ENCODE results near the gene PRDM12. TPM values are rescaled to one million over a fixed set of nuclear protein-coding genes. Genes with fewer than 3 reads are reported as not detected.

Gene PRDM12
- total RNA-seq, 1 experiment from 2014 or later = 0.34 TPM

DNA sequence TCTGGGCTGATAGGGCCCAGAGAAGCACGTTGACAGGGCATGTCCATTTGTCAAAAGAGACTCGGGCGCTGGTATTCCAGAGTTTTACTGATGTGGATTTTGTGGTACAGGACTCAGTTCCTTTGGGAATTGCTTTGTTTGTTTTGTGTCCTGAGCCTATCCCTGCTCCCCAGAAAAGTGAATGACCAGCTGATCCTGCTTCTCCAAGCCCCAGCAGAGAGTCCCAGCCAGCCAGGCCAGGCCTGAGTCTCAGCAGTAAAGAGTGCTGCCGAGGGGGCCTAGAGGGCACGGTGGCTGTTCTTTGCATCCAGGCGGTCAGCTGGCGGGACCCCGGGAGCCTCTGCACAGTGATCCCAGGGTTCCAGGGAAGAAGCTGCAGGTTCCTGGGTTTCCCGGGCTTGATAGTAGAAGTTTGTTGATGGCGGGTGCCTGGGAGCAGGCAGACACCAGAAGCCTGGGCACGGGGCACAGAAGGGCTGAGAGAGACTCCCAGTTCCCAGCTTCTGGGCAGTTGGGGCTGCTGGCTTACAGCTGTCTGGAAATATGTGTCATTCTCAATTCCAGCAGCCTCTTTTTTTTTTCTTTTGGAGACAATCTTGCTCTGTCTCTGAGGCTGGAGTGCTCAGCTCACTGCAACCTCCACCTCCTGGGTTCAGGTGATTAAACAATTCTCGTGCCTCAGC, 8.7 kb downstream of the PRDM12 start:
- Mint-ChIP-seq H3K4me3 (ENCODE audit: unreplicated experiment) (no peak overlapping the region), H3K27me3 (ENCODE audit: insufficient read depth, unreplicated experiment) (peaks cover 2% of the 10 kb centered on the region), H3K9me3 (ENCODE audit: unreplicated experiment) (no peaks in the 10 kb centered on the region)

DNA sequence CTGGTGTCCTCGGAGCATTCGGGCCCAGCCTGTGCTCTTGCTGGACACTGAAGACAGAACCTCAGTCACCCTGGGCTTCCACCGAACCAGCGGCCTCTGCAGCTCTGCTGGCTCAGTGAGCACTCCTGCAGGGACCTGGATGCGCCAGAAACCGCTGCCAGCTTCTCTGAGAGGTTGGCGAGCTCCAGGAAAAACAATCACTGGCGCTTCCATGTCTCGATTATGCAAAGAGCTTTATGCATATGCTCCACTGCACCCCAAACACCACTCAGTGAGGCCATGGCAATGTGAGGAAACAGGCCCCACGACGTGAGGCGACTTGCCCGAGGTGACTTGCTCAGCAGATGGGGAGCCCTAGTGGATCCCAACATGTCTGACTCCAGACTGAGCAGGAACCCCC, 11.0 kb downstream of the PRDM12 start:
- ChIA-PET CTCF (interaction anchor here (0.6 kb wide), 1 partner anchor 71 kb away, joined by 3 read pairs; no protein-coding TSS in a partner anchor), POLR2A (no interaction called here)
- Mint-ChIP-seq H3K9me3 (ENCODE audit: unreplicated experiment) (no peaks in the 10 kb centered on the region), H3K4me1 (ENCODE audit: low read depth, unreplicated experiment) (no peaks in the 10 kb centered on the region), H3K4me3 (ENCODE audit: unreplicated experiment) (no peak overlapping the region), H3K27me3 (ENCODE audit: insufficient read depth, unreplicated experiment) (peaks cover 5% of the 10 kb centered on the region), H3K27ac (ENCODE audit: unreplicated experiment) (no peak overlapping the region), H3K36me3 (ENCODE audit: insufficient read depth, unreplicated experiment) (no peaks in the 10 kb centered on the region)
- intact Hi-C loops (cut with micrococcal nuclease; ENCODE audit: unreplicated experiment) = no loop called here
- TF ChIP-seq CTCF (IDR thresholded peaks at IDR 0.05; ENCODE audit: insufficient read depth in 1 of 2, low read depth in 1 of 2, low read length in 1 of 2, severe bottlenecking in 1 of 2, unreplicated experiment in 1 of 2) = no peak
- no peaks in the 10 kb centered on the region for H3K36me3 ChIP-seq (ENCODE audit: control insufficient read depth, insufficient read depth, low read length)
- H3K9me3 ChIP-seq = no peaks in the 10 kb centered on the region
- no peaks in the 10 kb centered on the region for H3K27me3 ChIP-seq (replicated peaks; ENCODE audit: control insufficient read depth, insufficient read depth, low read length)
- no peak overlapping the region for H3K4me3 ChIP-seq (ENCODE audit: low read depth, low read length)
- no peak for DNase-seq
- no peaks in the 10 kb centered on the region for H3K4me1 ChIP-seq
- no TSS peak for BruUV-seq (replicated peaks)

More for the DNA sequence above, 8.7 kb downstream of the PRDM12 start:
- no peaks in the 10 kb centered on the region for H3K36me3 ChIP-seq (ENCODE audit: control insufficient read depth, insufficient read depth, low read length)
- ChIA-PET CTCF (no interaction called here), POLR2A (no interaction called here)
- intact Hi-C loops (cut with micrococcal nuclease; ENCODE audit: unreplicated experiment) = no loop called here
- no peaks in the 10 kb centered on the region for H3K9me3 ChIP-seq
- H3K4me1 Mint-ChIP-seq (ENCODE audit: low read depth, unreplicated experiment) = no peaks in the 10 kb centered on the region
- H3K27me3 ChIP-seq (replicated peaks; ENCODE audit: control insufficient read depth, insufficient read depth, low read length) = no peaks in the 10 kb centered on the region; the same call in none of the 2 replicates
- no peak overlapping the region for H3K27ac Mint-ChIP-seq (ENCODE audit: unreplicated experiment)
- no peaks in the 10 kb centered on the region for H3K4me1 ChIP-seq
- no peak for DNase-seq
- no peaks in the 10 kb centered on the region for H3K36me3 Mint-ChIP-seq (ENCODE audit: insufficient read depth, unreplicated experiment)
- no peak overlapping the region for H3K4me3 ChIP-seq (ENCODE audit: low read depth, low read length)
- no TSS peak for BruUV-seq (replicated peaks)
- no peak for TF ChIP-seq CTCF (IDR thresholded peaks at IDR 0.05; ENCODE audit: insufficient read depth in 1 of 2, low read depth in 1 of 2, low read length in 1 of 2, severe bottlenecking in 1 of 2, unreplicated experiment in 1 of 2)

DNA sequence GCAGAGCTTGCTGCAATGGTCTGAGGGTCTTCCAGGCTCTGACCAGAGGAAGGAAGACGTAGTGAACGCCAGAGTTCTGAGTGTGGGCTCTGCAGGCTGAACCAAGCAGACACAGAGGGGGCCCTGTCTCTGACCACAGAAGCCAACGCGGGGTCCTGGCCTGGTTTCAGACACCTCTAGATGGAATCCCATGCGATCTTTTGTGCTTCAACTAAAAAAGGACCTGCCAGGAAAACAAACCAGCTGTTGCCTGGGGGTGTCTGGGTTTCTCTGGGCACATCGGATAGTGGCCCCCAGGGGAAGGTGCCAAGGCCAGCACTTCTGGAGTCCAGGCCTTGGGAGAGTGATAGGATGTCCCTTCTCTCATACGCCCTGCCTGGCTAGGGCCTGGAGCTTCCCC, 12.9 kb downstream of the PRDM12 start:
- CTCF ChIA-PET = no interaction called here

More for the DNA sequence above, 12.9 kb downstream of the PRDM12 start:
- no peak for DNase-seq
- no peaks in the 10 kb centered on the region for H3K36me3 ChIP-seq (ENCODE audit: control insufficient read depth, insufficient read depth, low read length)
- intact Hi-C loops (cut with micrococcal nuclease; ENCODE audit: unreplicated experiment) = no loop called here
- H3K27me3 ChIP-seq (replicated peaks; ENCODE audit: control insufficient read depth, insufficient read depth, low read length) = no peaks in the 10 kb centered on the region
- Mint-ChIP-seq H3K27ac (ENCODE audit: unreplicated experiment) (no peak overlapping the region), H3K4me1 (ENCODE audit: low read depth, unreplicated experiment) (no peaks in the 10 kb centered on the region), H3K27me3 (ENCODE audit: insufficient read depth, unreplicated experiment) (peaks cover 5% of the 10 kb centered on the region), H3K4me3 (ENCODE audit: unreplicated experiment) (no peak overlapping the region), H3K9me3 (ENCODE audit: unreplicated experiment) (no peaks in the 10 kb centered on the region), H3K36me3 (ENCODE audit: insufficient read depth, unreplicated experiment) (peaks cover 5% of the 10 kb centered on the region)
- POLR2A ChIA-PET = no interaction called here
- H3K4me3 ChIP-seq (ENCODE audit: low read depth, low read length) = no peak overlapping the region
- H3K9me3 ChIP-seq = no peaks in the 10 kb centered on the region
- TF ChIP-seq CTCF (IDR thresholded peaks at IDR 0.05; ENCODE audit: insufficient read depth in 1 of 2, low read depth in 1 of 2, low read length in 1 of 2, severe bottlenecking in 1 of 2, unreplicated experiment in 1 of 2) = no peak
- no TSS peak for BruUV-seq (replicated peaks)
- 0 out of 2 replicates have a peak, but pooled peaks cover 2% of the 10 kb centered on the region for H3K4me1 ChIP-seq

Data from Caco-2 (cell line).